Stomach smooth muscle (tissue), 2 donors: ENCODE measurements around the gene FRMPD4.

ENCODE experiments used
- H3K27ac ChIP-seq: one replicate; pipeline ENCODE4 v1.7.0; 2013; ENCODE audit warnings: mild to moderate bottlenecking, low read length, inconsistent platforms
- H3K27me3 ChIP-seq, 2 donors: one replicate each; pipeline ENCODE4 v1.7.0; 2013; ENCODE audit warnings: low read length in 2 of 2; ENCODE audit not compliant: insufficient read depth in 2 of 2, control insufficient read depth in 1 of 2
- H3K36me3 ChIP-seq, 2 donors: one replicate each; pipeline ENCODE4 v1.7.0; 2013; ENCODE audit warnings: low read length in 2 of 2; ENCODE audit not compliant: control insufficient read depth in 2 of 2, insufficient read depth in 2 of 2
- H3K4me1 ChIP-seq: one replicate; pipeline ENCODE4 v1.7.0; 2013; ENCODE audit warnings: low read length; ENCODE audit not compliant: control insufficient read depth, insufficient read depth
- H3K4me3 ChIP-seq, 2 donors: one replicate each; pipeline ENCODE4 v1.7.0; 2013; ENCODE audit warnings: low read length in 2 of 2
- H3K9ac ChIP-seq, 2 donors: one replicate each; pipeline ENCODE4 v1.7.0; 2013; ENCODE audit warnings: low read length in 2 of 2, mild to moderate bottlenecking in 1 of 2
- H3K9me3 ChIP-seq, 2 donors: one replicate each; pipeline ENCODE4 v1.7.0; 2013; ENCODE audit warnings: low read length in 2 of 2; ENCODE audit not compliant: control insufficient read depth in 2 of 2
- donor health status: healthy.
- donor health status: Pancreatic carcinoma.

Gene FRMPD4

GRCh38 chrX:12452268-12452667 lies 314.0 kb downstream of the FRMPD4 start:
- Histone ChIP-seq H3K9me3 (no peaks in the 10 kb centered on the region), H3K27me3 (no peaks in the 10 kb centered on the region), H3K4me1 (no peaks in the 10 kb centered on the region), H3K4me3 (no peak overlapping the region), H3K9ac (no peak overlapping the region), H3K27ac (no peak overlapping the region), H3K36me3 (no peaks in the 10 kb centered on the region)

- Histone ChIP-seq H3K27me3 (no peaks in the 10 kb centered on the region), H3K9ac (no peak overlapping the region), H3K4me3 (no peak overlapping the region), H3K27ac (no peak overlapping the region), H3K9me3 (no peaks in the 10 kb centered on the region), H3K4me1 (no peaks in the 10 kb centered on the region), H3K36me3 (no peaks in the 10 kb centered on the region)
Measured at GRCh38 chrX:12460929-12461328, 322.7 kb downstream of the FRMPD4 start.

- Histone ChIP-seq H3K9ac (no peak overlapping the region), H3K27ac (no peak overlapping the region), H3K27me3 (no peaks in the 10 kb centered on the region), H3K4me3 (no peak overlapping the region), H3K4me1 (no peaks in the 10 kb centered on the region), H3K36me3 (no peaks in the 10 kb centered on the region), H3K9me3 (no peaks in the 10 kb centered on the region)
Measured at GRCh38 chrX:12463052-12463451, 324.8 kb downstream of the FRMPD4 start.

GRCh38 chrX:12463873-12464272 lies 325.6 kb downstream of the FRMPD4 start:
- H3K27me3 ChIP-seq, result no peaks in the 10 kb centered on the region
- H3K4me1 ChIP-seq, result no peaks in the 10 kb centered on the region
- no peak overlapping the region for H3K9ac ChIP-seq
- no peaks in the 10 kb centered on the region for H3K9me3 ChIP-seq
- H3K4me3 ChIP-seq, result no peak overlapping the region
- no peak overlapping the region for H3K27ac ChIP-seq
- H3K36me3 ChIP-seq, result no peaks in the 10 kb centered on the region

GRCh38 chrX:12467321-12467720 lies 329.0 kb downstream of the FRMPD4 start:
- Histone ChIP-seq H3K9ac (no peak overlapping the region), H3K9me3 (no peaks in the 10 kb centered on the region), H3K4me3 (no peak overlapping the region), H3K4me1 (no peaks in the 10 kb centered on the region), H3K27me3 (no peaks in the 10 kb centered on the region), H3K27ac (no peak overlapping the region), H3K36me3 (no peaks in the 10 kb centered on the region)

GRCh38 chrX:12469296-12469695 lies 331.0 kb downstream of the FRMPD4 start:
- Histone ChIP-seq H3K9ac (no peak overlapping the region), H3K36me3 (no peaks in the 10 kb centered on the region), H3K9me3 (no peaks in the 10 kb centered on the region), H3K4me1 (no peaks in the 10 kb centered on the region), H3K27me3 (no peaks in the 10 kb centered on the region), H3K4me3 (no peak overlapping the region), H3K27ac (no peak overlapping the region)

GRCh38 chrX:12471061-12471460 lies 332.8 kb downstream of the FRMPD4 start:
- Histone ChIP-seq H3K27me3 (no peaks in the 10 kb centered on the region), H3K9ac (no peak overlapping the region), H3K27ac (no peak overlapping the region), H3K4me1 (no peaks in the 10 kb centered on the region), H3K4me3 (no peak overlapping the region), H3K9me3 (no peaks in the 10 kb centered on the region), H3K36me3 (no peaks in the 10 kb centered on the region)

GRCh38 chrX:12480956-12481355 lies 342.7 kb downstream of the FRMPD4 start:
- Histone ChIP-seq H3K9ac (no peak overlapping the region), H3K36me3 (no peaks in the 10 kb centered on the region), H3K4me1 (no peaks in the 10 kb centered on the region), H3K27me3 (no peaks in the 10 kb centered on the region), H3K4me3 (no peak overlapping the region), H3K9me3 (no peaks in the 10 kb centered on the region), H3K27ac (no peak overlapping the region)

- H3K4me1 ChIP-seq, result no peaks in the 10 kb centered on the region
- no peak overlapping the region for H3K9ac ChIP-seq
- H3K9me3 ChIP-seq, result no peaks in the 10 kb centered on the region
- H3K4me3 ChIP-seq, result no peak overlapping the region
- no peak overlapping the region for H3K27ac ChIP-seq
- H3K36me3 ChIP-seq, result no peaks in the 10 kb centered on the region
- no peaks in the 10 kb centered on the region for H3K27me3 ChIP-seq
Measured at GRCh38 chrX:12488220-12488619, 349.9 kb downstream of the FRMPD4 start.

GRCh38 chrX:12488771-12489170 lies 350.5 kb downstream of the FRMPD4 start:
- H3K27me3 ChIP-seq, result no peaks in the 10 kb centered on the region
- no peak overlapping the region for H3K4me3 ChIP-seq
- no peaks in the 10 kb centered on the region for H3K4me1 ChIP-seq
- H3K9ac ChIP-seq, result no peak overlapping the region
- no peaks in the 10 kb centered on the region for H3K9me3 ChIP-seq
- no peaks in the 10 kb centered on the region for H3K36me3 ChIP-seq
- H3K27ac ChIP-seq, result no peak overlapping the region

- H3K9me3 ChIP-seq, result no peaks in the 10 kb centered on the region
- H3K27me3 ChIP-seq, result no peaks in the 10 kb centered on the region
- H3K27ac ChIP-seq, result no peak overlapping the region
Measured at GRCh38 chrX:12489341-12489740, 351.1 kb downstream of the FRMPD4 start.

More at GRCh38 chrX:12489341-12489740, 351.1 kb downstream of the FRMPD4 start:
- H3K4me3 ChIP-seq, result no peak overlapping the region
- H3K36me3 ChIP-seq, result no peaks in the 10 kb centered on the region
- no peaks in the 10 kb centered on the region for H3K4me1 ChIP-seq
- no peak overlapping the region for H3K9ac ChIP-seq
